ENCODE results near the gene CBR3.

DNA sequence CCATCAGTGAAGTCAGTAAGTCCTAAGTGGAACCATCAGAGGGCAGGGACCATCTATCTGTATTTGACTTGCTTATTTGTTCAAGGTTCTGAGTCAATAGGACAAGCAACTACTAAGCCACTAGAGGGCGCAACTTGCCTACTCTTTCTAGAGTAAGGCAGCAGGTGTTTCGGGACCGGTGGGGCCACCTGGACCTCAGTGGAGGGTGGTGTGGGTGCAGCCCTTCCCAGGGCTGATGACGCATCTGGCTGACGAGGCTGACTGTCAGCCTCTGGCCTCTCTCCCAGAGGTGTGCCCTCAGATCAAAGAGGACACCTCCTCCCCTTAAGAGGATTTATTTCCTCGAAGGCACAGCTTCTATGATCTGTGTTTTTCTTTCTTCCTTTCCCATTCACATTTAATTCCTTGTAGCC, 6.6 kb downstream of the CBR3 start:
- TF ChIP-seq ZBTB20 (tag by site-specific recombination; IDR thresholded peaks at IDR 0.05): no peak
- TF ChIP-seq ZNF416 (tag by site-specific recombination; IDR thresholded peaks at IDR 0.05): no peak
- TF ChIP-seq BCL11B (tag by site-specific recombination; IDR thresholded peaks at IDR 0.05; ENCODE audit: low read depth): no peak
- no peak for TF ChIP-seq ZBTB1 (tag by site-specific recombination; IDR thresholded peaks at IDR 0.05)
- TF ChIP-seq, protein P1, sequence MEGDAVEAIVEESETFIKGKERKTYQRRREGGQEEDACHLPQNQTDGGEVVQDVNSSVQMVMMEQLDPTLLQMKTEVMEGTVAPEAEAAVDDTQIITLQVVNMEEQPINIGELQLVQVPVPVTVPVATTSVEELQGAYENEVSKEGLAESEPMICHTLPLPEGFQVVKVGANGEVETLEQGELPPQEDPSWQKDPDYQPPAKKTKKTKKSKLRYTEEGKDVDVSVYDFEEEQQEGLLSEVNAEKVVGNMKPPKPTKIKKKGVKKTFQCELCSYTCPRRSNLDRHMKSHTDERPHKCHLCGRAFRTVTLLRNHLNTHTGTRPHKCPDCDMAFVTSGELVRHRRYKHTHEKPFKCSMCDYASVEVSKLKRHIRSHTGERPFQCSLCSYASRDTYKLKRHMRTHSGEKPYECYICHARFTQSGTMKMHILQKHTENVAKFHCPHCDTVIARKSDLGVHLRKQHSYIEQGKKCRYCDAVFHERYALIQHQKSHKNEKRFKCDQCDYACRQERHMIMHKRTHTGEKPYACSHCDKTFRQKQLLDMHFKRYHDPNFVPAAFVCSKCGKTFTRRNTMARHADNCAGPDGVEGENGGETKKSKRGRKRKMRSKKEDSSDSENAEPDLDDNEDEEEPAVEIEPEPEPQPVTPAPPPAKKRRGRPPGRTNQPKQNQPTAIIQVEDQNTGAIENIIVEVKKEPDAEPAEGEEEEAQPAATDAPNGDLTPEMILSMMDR (tag by site-specific recombination; IDR thresholded peaks at IDR 0.05): peak; percentile 95
- peak; percentile 97 for TF ChIP-seq SCRT1 (tag by site-specific recombination; IDR thresholded peaks at IDR 0.05; ENCODE audit: borderline replicate concordance)
